ENCODE measurements around the gene FGF11.

FGF11 gene

DNA sequence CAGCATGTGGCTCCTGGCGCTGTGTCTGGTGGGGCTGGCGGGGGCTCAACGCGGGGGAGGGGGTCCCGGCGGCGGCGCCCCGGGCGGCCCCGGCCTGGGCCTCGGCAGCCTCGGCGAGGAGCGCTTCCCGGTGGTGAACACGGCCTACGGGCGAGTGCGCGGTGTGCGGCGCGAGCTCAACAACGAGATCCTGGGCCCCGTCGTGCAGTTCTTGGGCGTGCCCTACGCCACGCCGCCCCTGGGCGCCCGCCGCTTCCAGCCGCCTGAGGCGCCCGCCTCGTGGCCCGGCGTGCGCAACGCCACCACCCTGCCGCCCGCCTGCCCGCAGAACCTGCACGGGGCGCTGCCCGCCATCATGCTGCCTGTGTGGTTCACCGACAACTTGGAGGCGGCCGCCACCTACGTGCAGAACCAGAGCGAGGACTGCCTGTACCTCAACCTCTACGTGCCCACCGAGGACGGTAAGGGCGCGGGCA, 31.0 kb upstream of the FGF11 start:
- in situ Hi-C loops (cut with MboI; ENCODE audit: low sequenced_read_pairs), result no loop called here

DNA sequence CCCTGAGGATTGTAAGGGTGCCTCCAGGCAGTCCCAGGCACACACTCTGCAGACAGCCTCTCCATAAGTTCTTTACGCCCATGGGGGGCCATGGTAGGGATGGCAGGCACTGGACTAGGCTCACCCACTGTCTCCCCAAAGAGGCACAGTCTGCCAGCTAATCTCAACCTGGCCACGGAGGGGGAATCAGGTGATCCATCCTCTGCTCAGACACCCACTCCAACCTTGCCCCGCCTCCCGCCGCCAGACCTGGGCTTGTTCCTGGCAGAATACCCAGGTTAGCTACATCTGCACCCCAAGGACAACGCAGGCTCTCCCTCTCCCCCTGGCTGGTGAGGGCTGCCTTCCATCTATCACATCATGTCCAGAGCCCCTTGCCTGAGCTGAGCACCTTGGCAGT, 30.4 kb upstream of the FGF11 start:
- in situ Hi-C loops (cut with MboI; ENCODE audit: low sequenced_read_pairs), result no loop called here

DNA sequence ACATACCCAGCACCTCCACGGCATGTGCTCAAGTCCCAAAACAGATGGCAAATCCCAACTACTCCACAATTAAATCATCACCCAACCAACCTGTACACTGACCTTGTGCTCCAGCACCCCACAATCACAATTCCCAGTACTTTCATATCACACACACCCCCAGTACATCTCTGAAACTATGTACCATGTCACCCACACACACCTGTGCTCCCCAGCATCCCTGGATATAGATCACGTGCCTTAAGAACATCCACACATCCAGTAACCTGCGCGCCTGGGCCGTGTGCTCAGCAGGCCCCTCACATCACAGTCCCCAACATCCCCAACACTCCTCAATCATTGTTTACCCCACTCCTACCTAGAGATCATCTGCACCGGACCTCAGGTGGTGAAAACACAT, 29.6 kb upstream of the FGF11 start:
- in situ Hi-C loops (cut with MboI; ENCODE audit: low sequenced_read_pairs), result no loop called here

DNA sequence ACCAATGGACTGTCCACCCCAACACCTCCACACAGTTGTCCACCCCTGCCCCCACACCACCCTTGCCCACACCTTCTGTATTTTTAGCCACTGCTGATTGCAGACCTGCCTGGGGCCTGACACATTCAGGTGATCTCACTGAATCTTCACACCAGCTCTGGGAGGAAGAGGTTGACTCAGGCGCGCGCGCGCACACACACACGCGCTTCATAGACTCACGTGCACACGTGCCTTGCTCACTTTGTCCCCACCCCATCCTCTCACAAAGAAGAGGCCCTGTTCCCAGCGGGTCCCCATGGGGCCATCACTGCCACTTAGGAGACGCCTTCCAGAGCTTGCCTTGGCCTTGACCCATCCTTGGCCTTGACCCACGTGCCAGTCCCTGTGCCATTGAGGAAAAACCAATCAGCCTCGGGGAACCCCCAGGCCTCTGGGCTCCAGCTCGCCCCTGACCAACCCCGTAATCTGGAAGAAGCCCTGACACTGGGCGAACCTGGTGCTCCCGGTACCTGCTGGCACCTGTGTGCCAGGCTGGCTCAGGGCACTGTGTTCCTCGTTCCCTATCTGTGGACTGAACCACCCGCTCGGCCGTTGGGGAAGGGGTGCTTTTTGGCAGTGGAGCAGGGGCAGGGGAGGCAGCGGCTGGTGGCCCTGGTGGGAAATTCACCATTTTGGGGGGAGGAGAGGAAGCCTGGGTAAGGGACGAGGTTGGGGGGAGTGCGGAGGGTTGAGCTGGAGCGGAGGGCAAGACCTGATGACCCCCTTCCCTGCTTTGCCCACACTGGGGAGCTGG, 28.5 kb upstream of the FGF11 start:
- in situ Hi-C loops (cut with MboI; ENCODE audit: low sequenced_read_pairs), result no loop called here

DNA sequence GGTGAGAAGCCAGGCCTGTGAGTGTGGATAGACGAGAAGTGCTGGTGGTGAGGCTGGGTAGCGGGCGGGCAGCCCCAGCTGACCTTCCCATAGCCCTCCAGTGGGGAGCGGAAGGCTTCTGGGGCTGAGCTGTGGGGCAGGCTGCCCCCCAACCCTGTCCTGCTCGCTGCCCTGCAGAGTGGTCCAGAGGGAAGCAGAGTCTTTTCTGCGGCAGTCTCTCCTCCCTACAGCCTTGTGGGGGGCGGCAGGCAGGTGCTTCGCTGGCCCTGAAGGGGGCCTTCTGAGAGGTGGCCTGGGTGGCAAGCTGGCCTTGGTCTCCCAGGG, 27.9 kb upstream of the FGF11 start:
- in situ Hi-C loops (cut with MboI; ENCODE audit: low sequenced_read_pairs), result no loop called here

DNA sequence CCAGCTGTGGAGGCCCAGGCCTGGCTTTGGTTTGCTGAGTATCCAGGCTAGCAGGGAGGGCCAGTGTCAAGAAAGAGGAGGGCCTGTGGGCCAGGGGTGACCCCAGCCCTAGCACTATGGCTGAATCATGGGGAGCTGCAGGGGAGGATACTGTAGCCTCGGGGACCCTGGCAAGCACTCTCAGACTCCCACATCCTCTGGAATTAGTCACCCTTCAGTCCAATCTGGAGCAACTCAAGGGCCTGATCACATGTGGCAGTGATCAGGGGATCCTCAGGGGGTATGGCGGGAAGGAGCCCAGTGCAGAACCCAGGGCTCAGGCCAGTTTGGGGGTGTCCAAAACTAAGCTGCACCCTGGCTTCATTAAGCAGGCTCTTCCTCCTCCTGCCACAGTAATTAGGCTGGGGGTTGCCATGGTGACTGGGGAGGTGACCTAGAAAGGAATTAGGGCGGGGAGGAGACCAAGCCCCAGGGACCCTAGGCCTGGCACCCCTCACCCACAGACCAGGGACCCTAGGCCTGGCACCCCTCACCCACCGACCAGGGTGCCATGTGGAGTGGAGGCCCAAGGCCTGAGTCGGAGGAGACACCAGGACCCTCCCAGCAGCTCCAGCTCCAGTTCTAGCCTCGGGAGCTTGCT, 25.8 kb upstream of the FGF11 start:
- in situ Hi-C loops (cut with MboI; ENCODE audit: low sequenced_read_pairs), result no loop called here

DNA sequence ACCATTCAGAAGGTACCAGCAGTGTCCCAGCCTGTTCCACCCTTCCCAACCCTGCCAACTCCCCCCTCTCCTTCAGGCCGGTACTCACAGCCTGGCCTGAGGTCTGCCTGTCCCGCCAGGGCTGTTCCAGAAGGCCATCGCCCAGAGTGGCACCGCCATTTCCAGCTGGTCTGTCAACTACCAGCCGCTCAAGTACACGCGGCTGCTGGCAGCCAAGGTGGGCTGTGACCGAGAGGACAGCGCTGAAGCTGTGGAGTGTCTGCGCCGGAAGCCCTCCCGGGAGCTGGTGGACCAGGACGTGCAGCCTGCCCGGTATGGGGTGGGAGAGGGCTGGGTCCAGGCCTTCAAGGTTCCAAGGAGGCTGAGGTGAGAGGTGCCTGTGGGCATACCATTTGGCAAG, 24.5 kb upstream of the FGF11 start:
- in situ Hi-C loops (cut with MboI; ENCODE audit: low sequenced_read_pairs), result no loop called here

DNA sequence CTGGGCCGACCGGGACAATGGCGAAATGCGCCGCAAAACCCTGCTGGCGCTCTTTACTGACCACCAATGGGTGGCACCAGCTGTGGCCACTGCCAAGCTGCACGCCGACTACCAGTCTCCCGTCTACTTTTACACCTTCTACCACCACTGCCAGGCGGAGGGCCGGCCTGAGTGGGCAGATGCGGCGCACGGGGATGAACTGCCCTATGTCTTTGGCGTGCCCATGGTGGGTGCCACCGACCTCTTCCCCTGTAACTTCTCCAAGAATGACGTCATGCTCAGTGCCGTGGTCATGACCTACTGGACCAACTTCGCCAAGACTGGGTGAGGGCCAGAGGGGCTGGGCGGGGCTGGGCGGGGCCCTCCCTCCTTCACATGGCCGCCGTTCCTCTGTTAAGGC, 23.5 kb upstream of the FGF11 start:
- in situ Hi-C loops (cut with MboI; ENCODE audit: low sequenced_read_pairs), result no loop called here

DNA sequence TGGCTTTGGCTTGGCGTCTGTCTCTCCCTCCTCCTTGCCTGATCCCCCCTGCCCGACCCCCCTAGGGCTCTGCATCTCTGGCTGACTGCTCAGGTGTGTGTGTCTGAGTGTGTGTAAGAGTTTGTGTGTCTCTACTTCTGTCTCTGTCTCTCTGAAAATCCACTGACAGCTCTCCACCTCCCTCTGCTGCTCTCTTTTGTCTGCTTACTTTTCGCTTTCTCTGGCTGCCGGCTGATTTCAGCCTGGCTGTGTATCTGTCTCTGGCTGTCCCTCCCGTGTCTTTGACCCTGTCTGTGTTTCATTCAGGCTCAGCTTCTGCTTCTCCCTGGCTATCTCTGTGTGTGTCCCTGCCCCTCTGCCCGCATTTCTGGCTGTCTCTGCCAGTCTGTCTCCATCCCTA, 23.0 kb upstream of the FGF11 start:
- in situ Hi-C loops (cut with MboI; ENCODE audit: low sequenced_read_pairs), result no loop called here

DNA sequence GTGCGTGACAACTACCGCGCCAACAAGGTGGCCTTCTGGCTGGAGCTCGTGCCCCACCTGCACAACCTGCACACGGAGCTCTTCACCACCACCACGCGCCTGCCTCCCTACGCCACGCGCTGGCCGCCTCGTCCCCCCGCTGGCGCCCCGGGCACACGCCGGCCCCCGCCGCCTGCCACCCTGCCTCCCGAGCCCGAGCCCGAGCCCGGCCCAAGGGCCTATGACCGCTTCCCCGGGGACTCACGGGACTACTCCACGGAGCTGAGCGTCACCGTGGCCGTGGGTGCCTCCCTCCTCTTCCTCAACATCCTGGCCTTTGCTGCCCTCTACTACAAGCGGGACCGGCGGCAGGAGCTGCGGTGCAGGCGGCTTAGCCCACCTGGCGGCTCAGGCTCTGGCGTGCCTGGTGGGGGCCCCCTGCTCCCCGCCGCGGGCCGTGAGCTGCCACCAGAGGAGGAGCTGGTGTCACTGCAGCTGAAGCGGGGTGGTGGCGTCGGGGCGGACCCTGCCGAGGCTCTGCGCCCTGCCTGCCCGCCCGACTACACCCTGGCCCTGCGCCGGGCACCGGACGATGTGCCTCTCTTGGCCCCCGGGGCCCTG, 22.2 kb upstream of the FGF11 start:
- in situ Hi-C loops (cut with MboI; ENCODE audit: low sequenced_read_pairs), result no loop called here

DNA sequence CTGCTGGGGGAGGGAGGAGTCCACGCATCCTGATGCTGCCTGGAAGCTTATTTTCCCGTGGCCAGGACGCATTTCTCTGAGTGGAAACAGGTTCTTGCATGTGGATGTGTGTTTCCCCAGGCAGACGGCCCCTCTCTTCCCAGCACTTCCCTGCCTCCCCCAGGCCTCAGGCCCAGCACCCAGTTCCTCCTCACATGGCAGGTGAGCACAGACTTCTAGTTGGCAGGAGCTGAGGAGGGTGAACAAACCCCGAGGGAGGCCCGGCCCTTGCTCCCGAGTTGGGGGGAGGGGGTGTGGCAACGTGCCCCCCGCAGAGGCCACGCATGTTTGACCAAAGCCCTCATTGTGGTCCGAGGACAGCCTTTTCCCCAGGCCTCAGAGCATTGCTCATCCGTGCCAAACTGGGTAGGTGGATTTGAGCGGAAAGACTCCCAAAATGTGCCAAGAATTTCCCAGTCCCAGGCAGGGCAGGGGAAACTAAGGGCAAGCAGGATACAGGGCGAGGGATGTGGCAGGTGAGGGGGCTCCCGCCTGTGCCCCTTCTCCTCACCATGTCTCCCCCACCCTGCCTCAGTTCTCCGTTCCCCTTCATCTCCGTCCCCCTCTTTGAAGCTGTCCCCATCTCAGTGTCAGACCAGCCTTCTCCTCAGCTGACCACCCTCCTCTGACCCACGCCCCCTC, 20.7 kb upstream of the FGF11 start:
- in situ Hi-C loops (cut with MboI; ENCODE audit: low sequenced_read_pairs), result no loop called here

DNA sequence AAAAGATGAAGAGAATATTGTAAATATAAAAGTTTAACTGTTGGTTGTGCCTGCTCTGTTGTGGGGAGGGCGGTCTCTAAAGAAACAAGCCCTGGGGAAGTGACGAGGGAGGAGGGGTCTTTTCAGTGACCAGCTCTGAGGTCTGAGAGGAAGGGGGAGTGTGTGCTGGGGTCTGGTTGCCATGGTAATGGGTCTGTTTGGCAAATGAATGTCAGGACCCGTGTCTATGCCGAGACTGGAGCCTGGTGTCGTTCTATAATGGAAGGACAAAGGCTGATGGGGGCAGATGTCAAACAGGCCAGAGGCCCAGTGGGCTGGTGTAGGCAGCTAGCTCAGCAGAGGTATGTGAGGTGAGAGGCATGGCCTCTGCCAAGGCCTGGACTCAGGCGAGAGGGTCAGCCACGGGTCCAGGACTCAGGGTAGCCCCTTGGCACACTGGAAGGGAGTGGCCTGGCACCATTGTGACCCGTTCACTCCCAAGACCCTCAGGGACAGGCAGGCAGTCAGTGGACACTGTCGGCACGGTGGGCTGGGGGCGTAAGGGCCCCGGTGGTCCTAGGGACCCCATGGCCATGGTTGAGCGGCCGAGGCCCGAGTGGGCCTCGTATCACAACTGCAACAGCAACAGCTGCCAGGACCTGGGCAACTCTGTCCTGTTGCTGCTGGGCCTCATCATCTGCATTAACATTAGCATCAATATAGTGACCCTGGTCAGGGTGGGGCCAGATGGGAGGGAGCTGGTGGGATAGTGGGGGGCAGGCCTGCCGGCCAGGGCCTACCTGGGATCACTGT, 19.3 kb upstream of the FGF11 start, which contains the start of gene SPEM1:
Gene SPEM1 (plus strand): TSS at position 506 of the 792 bp plus-strand sequence. CDS start 61 bp downstream, at position 567.
- in situ Hi-C loops (cut with MboI; ENCODE audit: low sequenced_read_pairs), result no loop called here

DNA sequence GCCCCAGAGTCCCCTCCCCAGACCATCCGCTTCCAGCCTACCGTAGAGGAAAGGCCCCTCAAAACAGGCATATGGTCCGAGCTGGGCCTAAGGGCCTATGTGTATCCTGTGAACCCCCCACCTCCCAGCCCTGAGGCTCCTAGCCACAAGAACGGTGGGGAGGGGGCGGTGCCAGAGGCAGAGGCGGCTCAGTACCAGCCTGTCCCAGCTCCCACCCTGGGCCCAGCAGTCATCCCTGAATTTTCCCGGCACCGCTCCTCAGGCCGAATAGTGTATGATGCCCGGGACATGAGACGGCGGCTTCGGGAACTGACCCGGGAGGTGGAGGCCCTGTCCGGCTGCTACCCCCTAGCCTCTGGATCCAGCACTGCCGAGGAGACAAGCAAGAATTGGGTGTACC, 18.1 kb upstream of the FGF11 start:
- in situ Hi-C loops (cut with MboI; ENCODE audit: low sequenced_read_pairs), result no loop called here

DNA sequence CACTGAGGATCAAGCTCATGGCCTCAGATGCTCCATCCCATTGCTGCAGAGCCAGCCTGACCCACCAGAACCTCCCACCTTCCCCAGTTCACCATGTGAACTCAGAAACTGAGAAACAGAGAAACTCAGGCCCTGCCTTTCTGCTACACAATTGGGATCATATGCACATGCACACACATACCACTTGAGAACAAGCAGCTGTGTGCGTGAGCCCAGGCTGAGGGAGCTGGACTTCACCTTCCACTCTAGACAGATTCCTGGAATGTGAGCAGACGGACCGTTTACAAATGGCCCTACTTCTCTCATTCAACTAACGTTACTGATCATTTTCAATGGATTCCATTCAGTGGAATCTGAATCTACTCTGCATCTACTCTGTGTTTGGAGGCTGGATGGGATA, 15.6 kb upstream of the FGF11 start:
- in situ Hi-C loops (cut with MboI; ENCODE audit: low sequenced_read_pairs), result no loop called here

DNA sequence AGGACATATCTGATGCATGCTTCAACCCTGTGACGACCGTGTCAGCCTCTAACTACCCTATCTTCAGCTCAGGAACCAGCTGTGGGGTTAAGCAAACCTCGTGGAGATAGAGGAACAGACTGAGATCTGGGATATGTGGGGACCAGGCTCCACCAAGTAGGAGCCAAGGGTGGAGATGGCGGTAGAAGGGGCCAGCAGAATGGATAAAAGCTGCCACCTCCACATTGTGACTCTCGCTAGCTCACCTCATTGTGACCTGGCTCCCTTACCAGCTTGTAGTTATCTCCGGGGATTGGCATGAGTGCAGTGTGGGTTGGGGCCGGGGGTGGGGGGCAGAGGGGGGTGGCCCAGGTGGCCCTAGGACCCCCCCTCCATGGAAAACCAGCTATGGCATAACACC, 14.0 kb upstream of the FGF11 start, which contains the start of gene SPEM2:
Gene SPEM2 (plus strand): TSS at position 301 of the 400 bp plus-strand sequence. CDS start 73 bp downstream, at position 374.
- in situ Hi-C loops (cut with MboI; ENCODE audit: low sequenced_read_pairs), result no loop called here

DNA sequence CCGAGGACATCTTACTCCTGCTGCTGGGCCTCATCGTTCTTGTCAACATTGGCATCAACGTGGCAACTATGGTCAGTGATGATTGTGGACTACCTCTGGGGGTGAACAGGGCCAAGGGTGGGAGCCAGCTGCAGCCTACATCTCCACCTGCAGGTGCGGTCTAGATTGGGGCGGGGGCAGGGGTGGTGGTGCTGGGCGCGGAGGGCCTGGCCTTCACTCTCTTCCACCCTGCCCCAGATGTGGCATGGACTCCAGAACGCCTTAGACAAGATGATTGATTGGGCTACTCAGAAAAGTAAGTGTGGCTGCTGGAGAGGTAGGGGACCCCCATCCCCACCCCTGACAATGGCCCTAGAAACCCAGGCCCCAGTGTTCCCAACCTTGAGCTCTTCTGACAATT, 13.6 kb upstream of the FGF11 start:
- in situ Hi-C loops (cut with MboI; ENCODE audit: low sequenced_read_pairs), result no loop called here

DNA sequence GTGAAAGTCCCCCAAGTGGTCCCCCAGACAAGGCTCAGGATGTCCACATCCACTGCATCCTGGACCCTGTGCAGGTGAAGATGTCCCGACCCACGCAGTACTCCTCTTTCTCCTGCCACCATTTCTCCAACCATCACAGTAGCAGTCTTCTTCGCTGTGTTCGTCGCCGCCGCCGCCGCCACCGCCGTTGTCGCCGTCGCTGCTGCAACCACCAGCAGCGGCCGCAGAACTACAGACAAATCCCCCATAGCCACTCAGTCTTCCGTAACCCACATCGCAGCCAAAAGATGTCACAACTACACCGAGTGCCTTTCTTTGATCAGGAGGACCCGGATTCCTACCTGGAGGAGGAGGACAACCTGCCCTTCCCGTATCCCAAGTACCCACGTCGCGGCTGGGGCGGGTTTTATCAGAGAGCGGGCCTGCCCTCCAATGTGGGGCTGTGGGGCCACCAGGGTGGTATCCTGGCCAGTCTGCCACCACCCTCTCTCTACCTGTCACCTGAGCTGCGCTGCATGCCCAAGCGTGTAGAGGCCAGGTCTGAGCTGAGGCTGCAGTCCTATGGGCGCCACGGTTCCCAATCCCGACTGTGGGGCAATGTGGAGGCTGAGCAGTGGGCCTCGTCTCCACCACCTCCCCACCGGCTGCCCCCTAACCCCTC, 13.0 kb upstream of the FGF11 start:
- in situ Hi-C loops (cut with MboI; ENCODE audit: low sequenced_read_pairs), result no loop called here

DNA sequence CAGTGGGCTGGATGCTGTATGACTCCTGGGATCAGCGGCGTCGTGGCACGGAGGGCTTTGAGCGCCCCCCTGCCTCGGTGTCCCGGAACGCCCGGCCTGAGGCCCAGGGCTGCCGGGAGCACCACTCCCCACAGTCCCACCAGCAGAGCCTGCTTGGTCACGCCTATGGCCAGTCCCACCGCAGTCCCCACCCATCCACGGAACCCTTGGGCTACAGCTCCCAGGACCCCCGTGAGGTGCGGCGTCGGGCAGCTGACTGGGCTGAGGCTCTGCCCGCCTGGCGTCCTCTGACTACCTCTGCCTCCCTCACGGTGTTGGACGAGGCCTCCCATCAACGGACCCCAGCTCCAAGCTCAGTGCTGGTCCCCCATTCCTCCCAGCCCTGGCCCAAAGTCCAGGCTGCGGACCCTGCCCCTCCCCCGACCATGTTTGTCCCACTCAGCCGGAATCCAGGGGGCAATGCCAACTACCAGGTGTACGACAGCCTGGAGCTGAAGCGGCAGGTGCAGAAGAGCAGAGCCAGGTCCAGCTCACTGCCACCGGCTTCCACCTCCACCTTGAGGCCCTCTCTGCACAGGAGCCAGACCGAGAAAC, 12.3 kb upstream of the FGF11 start:
- in situ Hi-C loops (cut with MboI; ENCODE audit: low sequenced_read_pairs), result no loop called here

DNA sequence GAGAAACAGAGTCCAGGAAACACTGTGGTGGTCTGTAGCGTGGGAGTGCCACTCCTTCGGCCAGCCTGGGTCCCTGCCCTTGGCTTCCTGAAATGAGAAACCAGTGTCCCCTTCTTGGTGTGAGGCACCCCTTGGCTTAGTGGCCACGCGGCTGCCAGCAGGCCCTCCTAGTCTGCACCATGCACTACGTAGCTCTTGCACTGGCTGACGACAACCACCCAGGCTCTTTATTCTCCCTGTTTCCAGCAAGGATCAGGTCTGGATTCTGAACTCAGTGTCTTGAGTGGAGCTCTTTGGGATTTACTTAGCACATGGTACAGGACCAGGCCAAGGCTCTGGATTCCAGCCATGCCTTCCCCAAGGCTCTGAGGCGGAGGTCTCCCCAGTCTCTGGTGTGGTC, 11.8 kb upstream of the FGF11 start:
- in situ Hi-C loops (cut with MboI; ENCODE audit: low sequenced_read_pairs), result no loop called here

DNA sequence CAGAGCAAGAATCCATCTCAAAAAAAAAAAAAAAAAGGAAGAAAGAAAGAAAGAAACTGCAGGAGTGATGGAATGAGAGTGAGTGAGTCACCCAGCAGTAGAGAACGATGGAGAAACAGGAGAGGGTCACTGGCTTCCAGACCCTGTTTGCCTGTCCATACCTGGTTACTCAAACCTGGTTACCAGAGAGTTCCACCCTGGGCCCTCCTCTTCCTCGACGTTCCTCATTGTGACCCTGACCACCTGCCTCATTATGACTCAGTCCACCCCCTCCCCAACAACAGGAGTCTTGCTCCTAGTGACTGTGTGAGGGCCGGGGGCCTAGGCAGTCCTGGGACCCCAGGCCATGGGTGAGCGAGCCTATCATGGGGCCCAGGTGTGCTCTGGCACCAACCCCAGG, 10.8 kb upstream of the FGF11 start, which contains the start of gene SPEM3:
Gene SPEM3 (plus strand): TSS at position 301 of the 400 bp plus-strand sequence. CDS start 46 bp downstream, at position 347.
- in situ Hi-C loops (cut with MboI; ENCODE audit: low sequenced_read_pairs), result no loop called here
